Left ventricle myocardium inferior (tissue), 1 donor: Measurements from ENCODE around the gene DYNLT5. TPM values are rescaled to one million over a fixed set of nuclear protein-coding genes. Genes with fewer than 3 reads are reported as not detected.

ENCODE experiments used
- DNase-seq: peaks from one replicate; pipeline ENCODE4 v3.0.0-alpha.2; 2020
- H3K27ac ChIP-seq: fragments of 200-600 bp; replicated peaks from 2 replicates; pipeline ENCODE4 v1.8.0; 2021
- H3K27me3 ChIP-seq: fragments of 200-600 bp; 2 replicates; pipeline ENCODE4 v1.8.0; 2021; ENCODE audit warnings: low read depth
- H3K36me3 ChIP-seq: fragments of 200-600 bp; 2 replicates; pipeline ENCODE4 v1.8.0; 2021
- H3K4me1 ChIP-seq: fragments of 200-600 bp; 2 replicates; pipeline ENCODE4 v1.8.0; 2021
- H3K4me3 ChIP-seq: fragments of 200-600 bp; 2 replicates; pipeline ENCODE4 v1.8.0; 2021; ENCODE audit warnings: mild to moderate bottlenecking, moderate library complexity
- H3K9me3 ChIP-seq: fragments of 200-600 bp; replicated peaks from 2 replicates; pipeline ENCODE4 v1.8.0; 2021
- CTCF ChIP-seq: fragments of 200-600 bp; IDR thresholded peaks from 2 replicates; pipeline ENCODE4 v1.8.0; 2021; ENCODE audit warnings: antibody characterized with exemption, mild to moderate bottlenecking, borderline replicate concordance
- intact Hi-C: fragments of 100-400 bp; cut with micrococcal nuclease; formaldehyde crosslinking; loops from one replicate; pipeline ENCODE4 v1.11.0; 2022
- total RNA-seq: library from RNA; stranded (reverse); fragmentation: NEBNext Ultra II Directional; extraction: Animal tissue kit (Norgen Biotek cat#: 25700); gene quantifications from one replicate; pipeline ENCODE4 v1.2.1, GENCODE V29; 2021
- donor health status: DM: no; HTN: yes; CAD: no; lungs with severe emphysema.

Gene DYNLT5
- total RNA-seq, 1 donor from 2014 or later, result 3.1 TPM

- no peak overlapping the region for H3K4me3 ChIP-seq
- H3K36me3 ChIP-seq, result no peaks in the 10 kb centered on the region
- H3K27ac ChIP-seq, result peak overlapping the region; percentile 82
- no peak for TF ChIP-seq CTCF
- intact Hi-C loops, result no loop called here
- H3K4me1 ChIP-seq, result peaks cover 19% of the 10 kb centered on the region
- no peak for DNase-seq
- peaks cover 19% of the 10 kb centered on the region for H3K27me3 ChIP-seq
- H3K9me3 ChIP-seq, result no peaks in the 10 kb centered on the region
Measured at GRCh38 chr1:66751160-66751559, 1.1 kb upstream of the DYNLT5 start.

GRCh38 chr1:66752671-66753371 lies 562 bp downstream of the DYNLT5 start:
- Histone ChIP-seq H3K4me1 (peaks cover 28% of the 10 kb centered on the region), H3K36me3 (no peaks in the 10 kb centered on the region), H3K27me3 (peaks cover 19% of the 10 kb centered on the region), H3K27ac (peak overlapping the region; percentile 82), H3K4me3 (peak overlapping the region; percentile 67), H3K9me3 (no peaks in the 10 kb centered on the region)
- no peak for TF ChIP-seq CTCF
- DNase-seq, result peak; percentile 22
- intact Hi-C loops, result no loop called here

GRCh38 chr1:66757722-66758240 lies 5.5 kb downstream of the DYNLT5 start:
- DNase-seq, result no peak
- peaks cover 16% of the 10 kb centered on the region for H3K27me3 ChIP-seq
- TF ChIP-seq CTCF, result no peak
- peak overlapping the region; percentile 60 for H3K27ac ChIP-seq
- intact Hi-C loops, result no loop called here
- H3K4me3 ChIP-seq, result no peak overlapping the region
- peaks cover 22% of the 10 kb centered on the region for H3K4me1 ChIP-seq
- peaks cover 1% of the 10 kb centered on the region for H3K9me3 ChIP-seq
- H3K36me3 ChIP-seq, result no peaks in the 10 kb centered on the region

- intact Hi-C loops, result no loop called here
- Histone ChIP-seq H3K27me3 (peaks cover 11% of the 10 kb centered on the region), H3K9me3 (peaks cover 7% of the 10 kb centered on the region), H3K4me1 (peaks cover 18% of the 10 kb centered on the region), H3K4me3 (no peak overlapping the region), H3K36me3 (no peaks in the 10 kb centered on the region), H3K27ac (peak overlapping the region; percentile 60)
- no peak for TF ChIP-seq CTCF
- no peak for DNase-seq
Measured at GRCh38 chr1:66758241-66758755, 6.0 kb downstream of the DYNLT5 start.

- Histone ChIP-seq H3K36me3 (no peaks in the 10 kb centered on the region), H3K4me1 (peaks cover 18% of the 10 kb centered on the region), H3K27me3 (no peaks in the 10 kb centered on the region), H3K4me3 (no peak overlapping the region), H3K9me3 (peaks cover 7% of the 10 kb centered on the region), H3K27ac (no peak overlapping the region)
- DNase-seq, result no peak
- intact Hi-C loops, result loop anchor here (10.0 kb wide), 1 partner anchor 384 kb away; no protein-coding TSS in a partner anchor
- TF ChIP-seq CTCF, result no peak
Measured at GRCh38 chr1:66760506-66760905, 8.2 kb downstream of the DYNLT5 start.
